Right cardiac atrium (tissue), 5 donors: ENCODE measurements around the gene HLA-A. TPM values are rescaled to one million over a fixed set of nuclear protein-coding genes. Genes with fewer than 3 reads are reported as not detected.
"Not testable (repeated sequence)": the region's sequence is repeated elsewhere in the genome, so short reads cannot be mapped to it uniquely, and the experiment has no call there.

Experiments used
- ATAC-seq, 2 donors: fragments of 200-7000 bp; cut with Tn5 transposase; one replicate each; pipeline versions ENCODE4 v1.8.0 to v1.9.1; 2020; ENCODE audit warnings: moderate library complexity in 2 of 2, mild to moderate bottlenecking in 1 of 2
- DNase-seq, 3 donors: peaks; one replicate each; pipeline ENCODE4 v3.0.0-alpha.2; 2020
- H3K27ac ChIP-seq: one replicate; pipeline ENCODE4 v1.5.1; 2013; ENCODE audit warnings: mild to moderate bottlenecking, low read length, control low read depth, moderate library complexity
- H3K27me3 ChIP-seq: one replicate; pipeline ENCODE4 v1.6.1; 2013; ENCODE audit not compliant: control insufficient read depth, insufficient read depth
- H3K4me1 ChIP-seq: one replicate; pipeline ENCODE4 v1.6.1; 2013; ENCODE audit warnings: low read length; ENCODE audit not compliant: control insufficient read depth, insufficient read depth
- H3K4me3 ChIP-seq: one replicate; pipeline ENCODE4 v1.5.1; 2013; ENCODE audit warnings: low read length, control low read depth
- H3K9me3 ChIP-seq: one replicate; pipeline ENCODE4 v1.6.1; 2013; ENCODE audit warnings: low read length; ENCODE audit not compliant: control insufficient read depth
- WGBS: extraction: QIAGEN DNeasy Blood & Tissue Kit; methylation state at CpG from one replicate; pipeline ENCODE4 v1.1.7; 2013; 5-methylcytosine and 5-hydroxymethylcytosine counted together
- intact Hi-C, 4 donors: fragments of 100-400 bp; cut with DNase I; formaldehyde crosslinking; loops; one replicate each; pipeline versions ENCODE4 v1.11.0 to v1.14.0; 2022 to 2023
- polyA plus RNA-seq: library from polyadenylated mRNA; stranded (reverse); fragments of 200-250 nt; gene quantifications from one replicate; pipeline ENCODE4 v1.2.3, GENCODE V29; 2013
- total RNA-seq, 4 donors: library from RNA; stranded (reverse); fragmentation: NEBNext Ultra II Directional; extraction: Animal tissue kit (Norgen Biotek cat#: 25700); gene quantifications; one replicate each; pipeline ENCODE4 v1.2.1, GENCODE V29; 2021
- donor health status: healthy with polysubstance abuse.
- donor health status: DM: no; HTN: yes; CAD: no.
- donor health status: DM: no; HTN: no; CAD: no.
- donor health status: DM: no; HTN: yes; CAD: no; lungs with severe emphysema.
- donor health status: DM: yes; HTN: yes; CAD: no.

Gene HLA-A
- total and polyA plus RNA-seq, 5 donors = 215 to 449 (median 307) TPM

GRCh38 chr6:29919506-29920445 lies 22.6 kb upstream of the HLA-A start:
- Histone ChIP-seq H3K4me3 (no peak overlapping the region), H3K27ac (no peak overlapping the region), H3K27me3 (no peaks in the 10 kb centered on the region), H3K9me3 (no peaks in the 10 kb centered on the region), H3K4me1 (no peaks in the 10 kb centered on the region)
- no peak for ATAC-seq
- 81% methylated on average over 1 of the region's 1 CpG for WGBS
- intact Hi-C loops = loop anchor here in 1 of 4 donors (10.0 kb wide), 1 partner anchor 85 kb away; no protein-coding TSS in a partner anchor
- no peak for DNase-seq

GRCh38 chr6:29924287-29924686 lies 18.0 kb upstream of the HLA-A start:
- no peaks in the 10 kb centered on the region for H3K9me3 ChIP-seq
- ATAC-seq (no peak), DNase-seq (no peak)
- no peaks in the 10 kb centered on the region for H3K27me3 ChIP-seq
- 93% methylated on average over 3 of the region's 3 CpGs for WGBS
- H3K4me1 ChIP-seq = no peaks in the 10 kb centered on the region
- H3K4me3 ChIP-seq = no peak overlapping the region
- intact Hi-C loops = loop anchor here in 1 of 4 donors (10.0 kb wide), 1 partner anchor 81 kb away; no protein-coding TSS in a partner anchor
- H3K27ac ChIP-seq = no peak overlapping the region

- intact Hi-C loops = loop anchor here in 1 of 4 donors (10.0 kb wide), 1 partner anchor 80 kb away; no protein-coding TSS in a partner anchor
- DNase-seq (no peak), ATAC-seq (no peak)
- Histone ChIP-seq H3K27me3 (no peaks in the 10 kb centered on the region), H3K9me3 (no peaks in the 10 kb centered on the region), H3K27ac (no peak overlapping the region), H3K4me3 (no peak overlapping the region), H3K4me1 (no peaks in the 10 kb centered on the region)
- 74% methylated on average over 3 of the region's 3 CpGs for WGBS
Measured at GRCh38 chr6:29924731-29925130, 17.6 kb upstream of the HLA-A start.

- Histone ChIP-seq H3K4me3 (no peak overlapping the region), H3K9me3 (no peaks in the 10 kb centered on the region), H3K27ac (no peak overlapping the region), H3K27me3 (no peaks in the 10 kb centered on the region), H3K4me1 (no peaks in the 10 kb centered on the region)
- DNase-seq (no peak), ATAC-seq (no peak)
- intact Hi-C loops = loop anchor here in 1 of 4 donors (10.0 kb wide), 1 partner anchor 79 kb away; no protein-coding TSS in a partner anchor
- 58% methylated on average over 6 of the region's 6 CpGs for WGBS
Measured at GRCh38 chr6:29925321-29925720, 17.0 kb upstream of the HLA-A start.

- intact Hi-C loops = loop anchor here in 1 of 4 donors (10.0 kb wide), 1 partner anchor 79 kb away; no protein-coding TSS in a partner anchor
- Histone ChIP-seq H3K4me1 (no peaks in the 10 kb centered on the region), H3K27me3 (no peaks in the 10 kb centered on the region), H3K4me3 (peak overlapping the region; percentile 64), H3K27ac (peak overlapping the region; percentile 64), H3K9me3 (no peaks in the 10 kb centered on the region)
- 49% methylated on average over 24 of the region's 24 CpGs for WGBS
- DNase-seq (peak in 2 of 3 donors; percentile 60 to 79), ATAC-seq (peak; percentile 49 to 54)
Measured at GRCh38 chr6:29925727-29926412, 16.5 kb upstream of the HLA-A start.

GRCh38 chr6:29926413-29927274 lies 15.7 kb upstream of the HLA-A start:
- DNase-seq (peak; percentile 78 to 90 (median 88)), ATAC-seq (peak; percentile 91 to 93)
- H3K27me3 ChIP-seq = no peaks in the 10 kb centered on the region
- 4% methylated on average over 82 of the region's 82 CpGs for WGBS
- peak overlapping the region; percentile 64 for H3K27ac ChIP-seq
- peak overlapping the region; percentile 64 for H3K4me3 ChIP-seq
- no peaks in the 10 kb centered on the region for H3K9me3 ChIP-seq
- intact Hi-C loops = loop anchor here in 1 of 4 donors (10.0 kb wide), 1 partner anchor 78 kb away; no protein-coding TSS in a partner anchor
- H3K4me1 ChIP-seq = no peaks in the 10 kb centered on the region

- DNase-seq (no peak), ATAC-seq (peak in 1 of 2 donors; percentile 2)
- Histone ChIP-seq H3K27me3 (no peaks in the 10 kb centered on the region), H3K4me1 (no peaks in the 10 kb centered on the region), H3K4me3 (peak overlapping the region; percentile 64), H3K27ac (peak overlapping the region; percentile 50), H3K9me3 (no peaks in the 10 kb centered on the region)
- intact Hi-C loops = loop anchor here in 1 of 4 donors (10.0 kb wide), 1 partner anchor 78 kb away; no protein-coding TSS in a partner anchor
- 15% methylated on average over 16 of the region's 16 CpGs for WGBS
Measured at GRCh38 chr6:29927275-29927569, 15.1 kb upstream of the HLA-A start.

- H3K4me1 ChIP-seq = no peaks in the 10 kb centered on the region
- H3K9me3 ChIP-seq = no peaks in the 10 kb centered on the region
- no peak overlapping the region for H3K27ac ChIP-seq
- intact Hi-C loops = loop anchor here in 1 of 4 donors (10.0 kb wide), 1 partner anchor 77 kb away; no protein-coding TSS in a partner anchor
- DNase-seq (no peak), ATAC-seq (no peak)
- 66% methylated on average over 6 of the region's 6 CpGs for WGBS
- H3K27me3 ChIP-seq = no peaks in the 10 kb centered on the region
- no peak overlapping the region for H3K4me3 ChIP-seq
Measured at GRCh38 chr6:29927841-29928388, 14.4 kb upstream of the HLA-A start.

- H3K4me1 ChIP-seq, H3K27ac ChIP-seq, ATAC-seq, intact Hi-C loops, H3K4me3 ChIP-seq, H3K27me3 ChIP-seq, DNase-seq, H3K9me3 ChIP-seq: not testable (repeated sequence)
- 82% methylated on average over 7 of the region's 7 CpGs for WGBS
Measured at GRCh38 chr6:29930047-29930446, 12.3 kb upstream of the HLA-A start.

GRCh38 chr6:29933955-29934354 lies 8.4 kb upstream of the HLA-A start:
- no peak for DNase-seq
- no peaks in the 10 kb centered on the region for H3K27me3 ChIP-seq
- no peak overlapping the region for H3K27ac ChIP-seq
- H3K9me3 ChIP-seq = no peaks in the 10 kb centered on the region
- WGBS = 90% methylated on average over 10 of the region's 14 CpGs
- intact Hi-C loops = no loop called here
- no peak overlapping the region for H3K4me3 ChIP-seq
- no peaks in the 10 kb centered on the region for H3K4me1 ChIP-seq
- no peak for ATAC-seq
